Measurements from ENCODE around the gene SIGLEC14. TPM values are rescaled to one million over a fixed set of nuclear protein-coding genes. Genes with fewer than 3 reads are reported as not detected.
A peak's percentile ranks its signal among the peaks of the same experiment; 100 is the strongest.

Gene SIGLEC14
- total RNA-seq, 2 experiments from 2014 or later = 0.91 TPM; not detected in 1

- Mint-ChIP-seq H3K36me3 (no peaks in the 10 kb centered on the region), H3K4me1 (no peaks in the 10 kb centered on the region), H3K27me3 (peaks cover 20% of the 10 kb centered on the region), H3K9me3 (ENCODE audit: low read depth) (no peaks in the 10 kb centered on the region), H3K4me3 (no peak overlapping the region), H3K27ac (no peak overlapping the region)
- CTCF ChIA-PET = interaction anchor here (1.0 kb wide), 1 partner anchor 155 kb away, joined by 4 read pairs; no protein-coding TSS in a partner anchor
- DNase-seq = no peak
- no peak for ATAC-seq
Measured at GRCh38 chr19:51627491-51628138, 19.0 kb downstream of the SIGLEC14 start.

- DNase-seq (no peak), ATAC-seq (no peak)
- Mint-ChIP-seq H3K4me1 (no peaks in the 10 kb centered on the region), H3K36me3 (no peaks in the 10 kb centered on the region), H3K9me3 (ENCODE audit: low read depth) (no peaks in the 10 kb centered on the region), H3K4me3 (no peak overlapping the region), H3K27ac (no peak overlapping the region), H3K27me3 (peaks cover 12% of the 10 kb centered on the region)
- CTCF ChIA-PET = interaction anchor here (1.0 kb wide), 1 partner anchor 154 kb away, joined by 4 read pairs; no protein-coding TSS in a partner anchor
Measured at GRCh38 chr19:51626675-51627074, 19.9 kb downstream of the SIGLEC14 start.

GRCh38 chr19:51621178-51621577 is 25.4 kb downstream of the SIGLEC14 start:
- no peaks in the 10 kb centered on the region for H3K36me3 Mint-ChIP-seq
- ATAC-seq = no peak
- no peak overlapping the region for H3K27ac Mint-ChIP-seq
- peaks cover 16% of the 10 kb centered on the region for H3K27me3 Mint-ChIP-seq
- DNase-seq = no peak
- H3K4me1 Mint-ChIP-seq = peaks cover 10% of the 10 kb centered on the region
- no peaks in the 10 kb centered on the region for H3K9me3 Mint-ChIP-seq (ENCODE audit: low read depth)
- no peak overlapping the region for H3K4me3 Mint-ChIP-seq
- CTCF ChIA-PET = interaction anchor here (1.1 kb wide), 1 partner anchor 40 kb away, joined by 3 read pairs; no protein-coding TSS in a partner anchor

GRCh38 chr19:51615991-51616390 is 30.6 kb downstream of the SIGLEC14 start:
- ATAC-seq (no peak), DNase-seq (no peak)
- H3K36me3 Mint-ChIP-seq = no peaks in the 10 kb centered on the region
- H3K27me3 Mint-ChIP-seq = peaks cover 18% of the 10 kb centered on the region
- no peak overlapping the region for H3K4me3 Mint-ChIP-seq
- H3K9me3 Mint-ChIP-seq (ENCODE audit: low read depth) = peaks cover 3% of the 10 kb centered on the region
- H3K4me1 Mint-ChIP-seq = peaks cover 8% of the 10 kb centered on the region
- no peak overlapping the region for H3K27ac Mint-ChIP-seq
- CTCF ChIA-PET = no interaction called here

GRCh38 chr19:51614789-51615188 is 31.8 kb downstream of the SIGLEC14 start:
- DNase-seq (no peak), ATAC-seq (no peak)
- Mint-ChIP-seq H3K4me3 (no peak overlapping the region), H3K4me1 (peaks cover 2% of the 10 kb centered on the region), H3K27me3 (peaks cover 13% of the 10 kb centered on the region), H3K36me3 (no peaks in the 10 kb centered on the region), H3K27ac (no peak overlapping the region), H3K9me3 (ENCODE audit: low read depth) (peaks cover 3% of the 10 kb centered on the region)
- CTCF ChIA-PET = interaction anchor here (1.1 to 2.0 kb wide), 2 partner anchors 42 to 173 kb away, joined by 3 to 7 read pairs; no protein-coding TSS in a partner anchor

- Mint-ChIP-seq H3K9me3 (ENCODE audit: low read depth) (peaks cover 5% of the 10 kb centered on the region), H3K27me3 (peaks cover 7% of the 10 kb centered on the region), H3K27ac (no peak overlapping the region), H3K4me3 (no peak overlapping the region), H3K4me1 (peaks cover 24% of the 10 kb centered on the region), H3K36me3 (no peaks in the 10 kb centered on the region)
- CTCF ChIA-PET = no interaction called here
- no peak for ATAC-seq
- DNase-seq = no peak
Measured at GRCh38 chr19:51610576-51610975, 36.0 kb downstream of the SIGLEC14 start.

- CTCF ChIA-PET = interaction anchor here (1.2 to 1.7 kb wide), 3 partner anchors 13 to 49 kb away, joined by 3 to 6 read pairs (median 4); no protein-coding TSS in a partner anchor
- Mint-ChIP-seq H3K36me3 (no peaks in the 10 kb centered on the region), H3K4me3 (no peak overlapping the region), H3K27me3 (peaks cover 12% of the 10 kb centered on the region), H3K9me3 (ENCODE audit: low read depth) (peaks cover 5% of the 10 kb centered on the region), H3K27ac (no peak overlapping the region), H3K4me1 (peaks cover 22% of the 10 kb centered on the region)
- DNase-seq (peak; percentile 72), ATAC-seq (peak; percentile 51)
Measured at GRCh38 chr19:51607920-51608562, 38.6 kb downstream of the SIGLEC14 start.

GRCh38 chr19:51607077-51607476 is 39.5 kb downstream of the SIGLEC14 start:
- Mint-ChIP-seq H3K27me3 (peaks cover 18% of the 10 kb centered on the region), H3K27ac (no peak overlapping the region), H3K36me3 (no peaks in the 10 kb centered on the region), H3K9me3 (ENCODE audit: low read depth) (peaks cover 2% of the 10 kb centered on the region), H3K4me1 (peaks cover 22% of the 10 kb centered on the region), H3K4me3 (no peak overlapping the region)
- CTCF ChIA-PET = interaction anchor here (1.7 kb wide), 1 partner anchor 50 kb away, joined by 6 read pairs; no protein-coding TSS in a partner anchor
- peak; percentile 51 for ATAC-seq
- peak; percentile 71 for DNase-seq

- Mint-ChIP-seq H3K36me3 (no peaks in the 10 kb centered on the region), H3K9me3 (ENCODE audit: low read depth) (no peaks in the 10 kb centered on the region), H3K27ac (no peak overlapping the region), H3K4me1 (peaks cover 12% of the 10 kb centered on the region), H3K27me3 (peaks cover 26% of the 10 kb centered on the region), H3K4me3 (no peak overlapping the region)
- DNase-seq (no peak), ATAC-seq (no peak)
- CTCF ChIA-PET = interaction anchor here (0.5 kb wide), 1 partner anchor 35 kb away, joined by 3 read pairs; no protein-coding TSS in a partner anchor
Measured at GRCh38 chr19:51602189-51602854, 44.3 kb downstream of the SIGLEC14 start.

- H3K27ac Mint-ChIP-seq = no peak overlapping the region
- peaks cover 26% of the 10 kb centered on the region for H3K27me3 Mint-ChIP-seq
- H3K4me1 Mint-ChIP-seq = no peaks in the 10 kb centered on the region
- no peaks in the 10 kb centered on the region for H3K36me3 Mint-ChIP-seq
- no peak overlapping the region for H3K4me3 Mint-ChIP-seq
- peak; percentile 20 for ATAC-seq
- DNase-seq = no peak
- CTCF ChIA-PET = no interaction called here
- H3K9me3 Mint-ChIP-seq (ENCODE audit: low read depth) = no peaks in the 10 kb centered on the region
Measured at GRCh38 chr19:51600940-51601580, 45.6 kb downstream of the SIGLEC14 start.

GRCh38 chr19:51599084-51599483 is 47.5 kb downstream of the SIGLEC14 start:
- H3K27ac Mint-ChIP-seq = no peak overlapping the region
- H3K27me3 Mint-ChIP-seq = peaks cover 22% of the 10 kb centered on the region
- DNase-seq (no peak), ATAC-seq (no peak)
- CTCF ChIA-PET = no interaction called here
- no peaks in the 10 kb centered on the region for H3K36me3 Mint-ChIP-seq
- H3K4me3 Mint-ChIP-seq = no peak overlapping the region
- H3K9me3 Mint-ChIP-seq (ENCODE audit: low read depth) = no peaks in the 10 kb centered on the region
- peaks cover 7% of the 10 kb centered on the region for H3K4me1 Mint-ChIP-seq

GRCh38 chr19:51598159-51598915 is 48.3 kb downstream of the SIGLEC14 start:
- Mint-ChIP-seq H3K27me3 (peaks cover 22% of the 10 kb centered on the region), H3K36me3 (no peaks in the 10 kb centered on the region), H3K27ac (no peak overlapping the region), H3K4me3 (no peak overlapping the region), H3K4me1 (peaks cover 14% of the 10 kb centered on the region), H3K9me3 (ENCODE audit: low read depth) (no peaks in the 10 kb centered on the region)
- no peak for ATAC-seq
- CTCF ChIA-PET = no interaction called here
- no peak for DNase-seq

Measured in activated CD8-positive, alpha-beta memory T cell treated with anti-CD3 and anti-CD28 coated beads, Interleukin-2, amount 10 ng/mL, durations not matched to agents 7 days and 5 days (primary cell).